ENCODE results near the gene MAP3K2.
A peak's percentile ranks its signal among the peaks of the same experiment; 100 is the strongest.

The MAP3K2 gene, protein sequence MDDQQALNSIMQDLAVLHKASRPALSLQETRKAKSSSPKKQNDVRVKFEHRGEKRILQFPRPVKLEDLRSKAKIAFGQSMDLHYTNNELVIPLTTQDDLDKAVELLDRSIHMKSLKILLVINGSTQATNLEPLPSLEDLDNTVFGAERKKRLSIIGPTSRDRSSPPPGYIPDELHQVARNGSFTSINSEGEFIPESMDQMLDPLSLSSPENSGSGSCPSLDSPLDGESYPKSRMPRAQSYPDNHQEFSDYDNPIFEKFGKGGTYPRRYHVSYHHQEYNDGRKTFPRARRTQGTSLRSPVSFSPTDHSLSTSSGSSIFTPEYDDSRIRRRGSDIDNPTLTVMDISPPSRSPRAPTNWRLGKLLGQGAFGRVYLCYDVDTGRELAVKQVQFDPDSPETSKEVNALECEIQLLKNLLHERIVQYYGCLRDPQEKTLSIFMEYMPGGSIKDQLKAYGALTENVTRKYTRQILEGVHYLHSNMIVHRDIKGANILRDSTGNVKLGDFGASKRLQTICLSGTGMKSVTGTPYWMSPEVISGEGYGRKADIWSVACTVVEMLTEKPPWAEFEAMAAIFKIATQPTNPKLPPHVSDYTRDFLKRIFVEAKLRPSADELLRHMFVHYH

DNA sequence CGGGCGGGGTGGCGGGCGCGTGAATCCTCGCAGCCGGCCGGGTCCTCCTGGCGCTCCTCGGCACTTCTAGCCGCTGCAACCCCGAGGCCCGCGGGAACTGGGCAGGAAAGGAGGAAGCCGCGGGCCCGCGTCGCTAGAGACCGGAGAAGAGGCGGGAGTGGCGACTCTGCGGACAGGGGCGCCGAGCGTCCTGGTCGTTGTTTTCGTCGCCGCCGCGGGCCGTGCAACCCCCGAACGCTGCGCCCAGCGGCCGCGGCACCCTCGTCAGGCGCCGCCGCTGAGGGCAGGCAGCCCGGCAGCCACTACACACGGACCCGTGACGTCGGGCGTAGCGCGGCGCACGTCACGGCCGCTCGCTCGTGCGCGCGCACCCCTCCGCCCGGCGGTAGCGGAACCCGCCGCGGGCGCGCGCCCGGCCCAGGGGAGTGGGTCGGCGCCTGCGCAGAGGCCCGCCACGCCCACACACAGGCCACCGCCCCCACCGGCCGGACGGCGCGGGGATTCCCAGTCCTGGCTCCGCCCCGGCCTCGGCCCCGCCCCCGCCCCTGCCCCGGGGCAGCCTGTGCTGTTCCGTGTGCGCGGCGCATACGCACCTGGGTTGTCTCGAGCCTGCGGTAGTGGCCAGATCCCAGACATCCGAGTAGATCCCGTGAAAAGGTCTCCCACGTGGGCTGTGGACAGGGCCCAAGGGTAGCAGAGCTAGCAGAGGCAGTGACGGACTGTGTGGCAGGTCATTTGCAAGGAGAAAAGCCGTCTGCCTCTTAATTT lies at the start of gene MAP3K2:
Gene MAP3K2, minus strand, starts transcription at position 321 of the 768 bp plus-strand sequence. CDS start 44,846 bp downstream, outside the sequence.
- DNase-seq = peak; percentile 82

DNA sequence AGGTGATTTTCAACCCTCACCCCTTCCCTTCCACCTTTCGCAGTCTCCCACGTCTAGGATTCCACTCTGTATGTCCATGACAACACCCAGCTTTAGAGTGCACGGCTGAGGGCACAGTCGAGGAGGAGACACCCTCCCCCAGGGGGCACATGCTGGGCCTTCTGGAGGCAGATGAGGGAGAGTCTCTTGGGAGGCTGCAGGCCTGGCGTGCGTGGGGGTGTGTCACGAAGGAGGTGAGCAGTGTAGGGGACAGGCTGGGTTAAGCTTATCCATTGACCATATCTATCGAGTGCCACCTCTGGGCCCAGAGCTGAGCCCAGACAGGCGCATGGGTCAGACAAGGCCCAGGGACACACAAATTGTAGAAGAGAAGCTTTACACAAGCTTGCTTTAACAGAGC lies 49.3 kb upstream of the MAP3K2 start:
- no peak for DNase-seq

DNA sequence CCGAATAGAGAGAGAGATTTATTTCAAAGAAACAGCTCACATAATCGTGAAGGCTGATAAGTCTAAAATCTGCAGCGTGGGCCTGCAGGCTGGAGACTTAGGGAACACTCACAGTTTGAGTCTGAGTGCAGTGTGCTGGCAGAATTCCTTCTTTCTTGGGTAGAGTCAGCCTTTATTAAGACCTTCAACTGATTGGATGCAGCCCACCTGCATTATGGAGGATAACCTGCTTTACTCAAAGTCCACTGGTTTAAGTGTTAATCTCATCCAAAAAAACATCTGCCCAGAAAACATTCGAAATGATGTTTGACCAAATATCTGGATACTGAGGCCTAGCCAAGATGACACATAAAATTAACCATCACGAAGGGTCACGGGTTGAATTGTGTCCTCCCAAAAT lies 46.7 kb upstream of the MAP3K2 start:
- DNase-seq = no peak

DNA sequence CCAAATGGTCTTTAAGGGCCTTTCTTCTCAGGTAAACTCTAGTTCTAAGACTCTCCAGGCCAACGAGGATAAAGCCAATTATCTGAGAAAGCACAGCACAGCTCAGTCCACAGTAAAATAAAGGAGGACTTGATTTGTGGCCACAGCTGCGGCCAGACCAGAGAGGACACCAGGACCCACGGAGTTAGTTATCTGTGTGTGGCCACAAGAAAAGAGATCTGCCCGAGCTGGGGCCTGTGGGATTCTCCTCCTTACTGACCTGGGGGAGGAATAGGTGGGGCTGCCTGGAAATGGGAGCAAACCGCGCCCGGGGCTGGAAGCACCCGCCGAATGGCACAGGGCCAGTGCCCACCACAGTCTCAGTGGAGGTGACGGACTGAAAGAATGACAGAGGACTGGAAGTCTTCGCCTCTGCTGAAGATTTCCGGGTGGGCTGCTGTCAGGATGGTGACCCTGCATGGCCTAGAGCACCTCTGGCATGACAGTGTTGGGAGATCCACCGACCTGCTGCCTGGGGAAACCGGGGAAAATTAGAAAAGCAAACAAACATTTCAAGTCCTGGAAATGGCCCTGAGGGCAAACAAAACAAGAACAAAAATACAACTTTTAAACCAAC lies 43.7 kb upstream of the MAP3K2 start:
- DNase-seq = no peak

DNA sequence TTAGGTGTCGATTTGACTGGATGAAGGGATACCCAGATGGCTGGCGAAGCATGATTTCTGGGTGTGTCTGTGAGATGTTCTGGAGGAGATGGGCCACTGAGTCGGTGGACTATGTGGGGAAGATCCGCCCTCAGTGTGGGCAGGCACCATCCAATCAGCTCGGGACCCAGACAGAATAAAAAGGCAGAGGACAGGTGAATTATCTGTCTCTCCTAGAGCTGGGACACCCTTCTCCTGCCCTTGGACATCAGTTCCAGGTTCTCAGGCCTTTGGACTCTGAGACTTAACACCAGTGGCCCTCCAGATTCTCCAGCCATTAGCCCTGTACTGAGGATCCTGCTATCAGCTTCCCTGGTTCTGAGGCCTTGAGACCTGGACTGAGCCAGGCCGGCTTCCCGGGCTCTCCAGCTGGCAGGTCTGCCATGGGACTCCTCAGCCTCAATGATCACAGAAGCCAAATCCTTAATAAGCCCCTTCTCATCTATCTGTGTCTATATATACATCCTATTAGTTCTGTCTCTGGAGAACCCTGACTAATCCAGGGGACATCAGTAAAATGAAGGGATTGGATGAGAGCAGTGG lies 42.2 kb upstream of the MAP3K2 start:
- DNase-seq = no peak

DNA sequence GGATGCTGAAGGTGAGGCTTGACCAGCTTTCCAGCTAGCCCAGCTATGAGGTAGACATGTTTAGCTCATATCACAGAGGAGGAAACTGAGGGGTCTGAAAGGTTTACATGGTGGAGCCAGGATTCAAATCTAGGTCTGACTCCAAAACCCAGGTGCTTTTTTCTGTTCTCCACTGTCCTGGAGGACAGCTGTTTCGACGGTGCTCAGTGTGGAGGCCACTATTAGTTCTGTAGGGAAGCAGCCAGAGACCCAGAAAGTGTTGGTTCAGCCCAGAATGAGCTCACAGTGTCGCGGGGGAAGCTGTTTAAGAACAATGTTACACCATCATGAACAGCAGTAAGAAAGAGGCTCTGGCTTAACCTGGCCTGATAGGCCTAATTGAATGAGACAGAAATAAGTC lies 41.5 kb upstream of the MAP3K2 start:
- DNase-seq = no peak

DNA sequence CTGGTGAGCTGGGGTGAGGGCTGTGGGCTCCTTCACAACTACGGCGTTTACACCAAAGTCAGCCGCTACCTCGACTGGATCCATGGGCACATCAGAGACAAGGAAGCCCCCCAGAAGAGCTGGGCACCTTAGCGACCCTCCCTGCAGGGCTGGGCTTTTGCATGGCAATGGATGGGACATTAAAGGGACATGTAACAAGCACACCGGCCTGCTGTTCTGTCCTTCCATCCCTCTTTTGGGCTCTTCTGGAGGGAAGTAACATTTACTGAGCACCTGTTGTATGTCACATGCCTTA lies 41.0 kb upstream of the MAP3K2 start:
- DNase-seq = no peak

DNA sequence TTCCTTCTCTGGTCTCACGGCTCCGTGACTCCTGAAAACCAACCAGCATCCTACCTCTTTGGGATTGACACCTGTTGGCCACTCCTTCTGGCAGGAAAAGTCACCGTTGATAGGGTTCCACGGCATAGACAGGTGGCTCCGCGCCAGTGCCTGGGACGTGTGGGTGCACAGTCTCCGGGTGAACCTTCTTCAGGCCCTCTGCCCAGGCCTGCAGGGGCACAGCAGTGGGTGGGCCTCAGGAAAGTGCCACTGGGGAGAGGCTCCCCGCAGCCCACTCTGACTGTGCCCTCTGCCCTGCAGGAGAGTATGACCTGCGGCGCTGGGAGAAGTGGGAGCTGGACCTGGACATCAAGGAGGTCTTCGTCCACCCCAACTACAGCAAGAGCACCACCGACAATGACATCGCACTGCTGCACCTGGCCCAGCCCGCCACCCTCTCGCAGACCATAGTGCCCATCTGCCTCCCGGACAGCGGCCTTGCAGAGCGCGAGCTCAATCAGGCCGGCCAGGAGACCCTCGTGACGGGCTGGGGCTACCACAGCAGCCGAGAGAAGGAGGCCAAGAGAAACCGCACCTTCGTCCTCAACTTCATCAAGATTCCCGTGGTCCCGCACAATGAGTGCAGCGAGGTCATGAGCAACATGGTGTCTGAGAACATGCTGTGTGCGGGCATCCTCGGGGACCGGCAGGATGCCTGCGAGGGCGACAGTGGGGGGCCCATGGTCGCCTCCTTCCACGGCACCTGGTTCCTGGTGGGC lies 40.5 kb upstream of the MAP3K2 start:
- DNase-seq = no peak

DNA sequence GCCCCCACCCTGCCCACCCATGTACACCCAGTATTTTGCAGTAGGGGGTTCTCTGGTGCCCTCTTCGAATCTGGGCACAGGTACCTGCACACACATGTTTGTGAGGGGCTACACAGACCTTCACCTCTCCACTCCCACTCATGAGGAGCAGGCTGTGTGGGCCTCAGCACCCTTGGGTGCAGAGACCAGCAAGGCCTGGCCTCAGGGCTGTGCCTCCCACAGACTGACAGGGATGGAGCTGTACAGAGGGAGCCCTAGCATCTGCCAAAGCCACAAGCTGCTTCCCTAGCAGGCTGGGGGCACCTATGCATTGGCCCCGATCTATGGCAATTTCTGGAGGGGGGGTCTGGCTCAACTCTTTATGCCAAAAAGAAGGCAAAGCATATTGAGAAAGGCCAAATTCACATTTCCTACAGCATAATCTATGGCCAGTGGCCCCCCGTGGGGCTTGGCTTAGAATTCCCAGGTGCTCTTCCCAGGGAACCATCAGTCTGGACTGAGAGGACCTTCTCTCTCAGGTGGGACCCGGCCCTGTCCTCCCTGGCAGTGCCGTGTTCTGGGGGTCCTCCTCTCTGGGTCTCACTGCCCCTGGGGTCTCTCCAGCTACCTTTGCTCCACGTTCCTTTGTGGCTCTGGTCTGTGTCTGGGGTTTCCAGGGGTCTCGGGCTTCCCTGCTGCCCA lies 39.7 kb upstream of the MAP3K2 start:
- DNase-seq = no peak

DNA sequence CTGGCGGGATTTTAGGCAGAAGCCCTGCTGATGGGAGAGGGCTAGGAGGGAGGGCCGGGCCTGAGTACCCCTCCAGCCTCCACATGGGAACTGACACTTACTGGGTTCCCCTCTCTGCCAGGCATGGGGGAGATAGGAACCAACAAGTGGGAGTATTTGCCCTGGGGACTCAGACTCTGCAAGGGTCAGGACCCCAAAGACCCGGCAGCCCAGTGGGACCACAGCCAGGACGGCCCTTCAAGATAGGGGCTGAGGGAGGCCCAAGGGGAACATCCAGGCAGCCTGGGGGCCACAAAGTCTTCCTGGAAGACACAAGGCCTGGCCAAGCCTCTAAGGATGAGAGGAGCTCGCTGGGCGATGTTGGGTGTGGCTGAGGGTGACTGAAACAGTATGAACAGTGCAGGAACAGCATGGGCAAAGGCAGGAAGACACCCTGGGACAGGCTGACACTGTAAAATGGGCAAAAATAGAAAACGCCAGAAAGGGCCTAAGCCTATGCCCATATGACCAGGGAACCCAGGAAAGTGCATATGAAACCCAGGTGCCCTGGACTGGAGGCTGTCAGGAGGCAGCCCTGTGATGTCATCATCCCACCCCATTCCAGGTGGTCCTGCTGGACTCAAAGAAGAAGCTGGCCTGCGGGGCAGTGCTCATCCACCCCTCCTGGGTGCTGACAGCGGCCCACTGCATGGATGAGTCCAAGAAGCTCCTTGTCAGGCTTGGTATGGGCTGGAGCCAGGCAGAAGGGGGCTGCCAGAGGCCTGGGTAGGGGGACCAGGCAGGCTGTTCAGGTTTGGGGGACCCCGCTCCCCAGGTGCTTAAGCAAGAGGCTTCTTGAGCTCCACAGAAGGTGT lies 39.0 kb upstream of the MAP3K2 start:
- DNase-seq = no peak

DNA sequence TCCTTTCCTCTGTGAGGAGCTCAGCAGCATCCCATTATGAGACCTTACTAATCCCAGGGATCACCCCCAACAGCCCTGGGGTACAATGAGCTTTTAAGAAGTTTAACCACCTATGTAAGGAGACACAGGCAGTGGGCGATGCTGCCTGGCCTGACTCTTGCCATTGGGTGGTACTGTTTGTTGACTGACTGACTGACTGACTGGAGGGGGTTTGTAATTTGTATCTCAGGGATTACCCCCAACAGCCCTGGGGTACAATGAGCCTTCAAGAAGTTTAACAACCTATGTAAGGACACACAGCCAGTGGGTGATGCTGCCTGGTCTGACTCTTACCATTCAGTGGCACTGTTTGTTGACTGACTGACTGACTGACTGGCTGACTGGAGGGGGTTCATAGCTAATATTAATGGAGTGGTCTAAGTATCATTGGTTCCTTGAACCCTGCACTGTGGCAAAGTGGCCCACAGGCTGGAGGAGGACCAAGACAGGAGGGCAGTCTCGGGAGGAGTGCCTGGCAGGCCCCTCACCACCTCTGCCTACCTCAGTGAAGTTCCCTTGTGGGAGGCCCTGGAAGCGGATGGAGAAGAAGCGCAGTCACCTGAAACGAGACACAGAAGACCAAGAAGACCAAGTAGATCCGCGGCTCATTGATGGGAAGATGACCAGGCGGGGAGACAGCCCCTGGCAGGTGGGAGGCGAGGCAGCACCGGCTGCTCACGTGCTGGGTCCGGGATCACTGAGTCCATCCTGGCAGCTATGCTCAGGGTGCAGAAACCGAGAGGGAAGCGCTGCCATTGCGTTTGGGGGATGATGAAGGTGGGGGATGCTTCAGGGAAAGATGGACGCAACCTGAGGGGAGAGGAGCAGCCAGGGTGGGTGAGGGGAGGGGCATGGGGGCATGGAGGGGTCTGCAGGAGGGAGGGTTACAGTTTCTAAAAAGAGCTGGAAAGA lies 38.0 kb upstream of the MAP3K2 start:
- no peak for DNase-seq

DNA sequence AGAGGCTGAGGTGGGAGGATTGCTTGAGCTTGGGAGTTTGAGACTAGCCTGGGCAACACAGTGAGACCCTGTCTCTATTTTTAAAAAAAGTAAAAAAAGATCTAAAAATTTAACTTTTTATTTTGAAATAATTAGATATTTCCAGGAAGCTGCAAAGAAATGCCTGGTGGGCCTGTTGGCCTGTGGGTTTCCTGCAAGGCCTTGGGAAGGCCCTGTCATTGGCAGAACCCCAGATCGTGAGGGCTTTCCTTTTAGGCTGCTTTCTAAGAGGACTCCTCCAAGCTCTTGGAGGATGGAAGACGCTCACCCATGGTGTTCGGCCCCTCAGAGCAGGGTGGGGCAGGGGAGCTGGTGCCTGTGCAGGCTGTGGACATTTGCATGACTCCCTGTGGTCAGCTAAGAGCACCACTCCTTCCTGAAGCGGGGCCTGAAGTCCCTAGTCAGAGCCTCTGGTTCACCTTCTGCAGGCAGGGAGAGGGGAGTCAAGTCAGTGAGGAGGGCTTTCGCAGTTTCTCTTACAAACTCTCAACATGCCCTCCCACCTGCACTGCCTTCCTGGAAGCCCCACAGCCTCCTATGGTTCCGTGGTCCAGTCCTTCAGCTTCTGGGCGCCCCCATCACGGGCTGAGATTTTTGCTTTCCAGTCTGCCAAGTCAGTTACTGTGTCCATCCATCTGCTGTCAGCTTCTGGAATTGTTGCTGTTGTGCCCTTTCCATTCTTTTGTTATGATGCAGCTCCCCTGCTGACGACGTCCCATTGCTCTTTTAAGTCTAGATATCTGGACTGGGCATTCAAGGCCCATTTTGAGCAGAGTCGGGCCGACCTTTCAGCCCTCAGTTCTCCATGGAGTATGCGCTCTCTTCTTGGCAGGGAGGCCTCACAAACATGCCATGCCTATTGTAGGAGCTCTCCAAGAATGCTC lies 37.1 kb upstream of the MAP3K2 start:
- no peak for DNase-seq

DNA sequence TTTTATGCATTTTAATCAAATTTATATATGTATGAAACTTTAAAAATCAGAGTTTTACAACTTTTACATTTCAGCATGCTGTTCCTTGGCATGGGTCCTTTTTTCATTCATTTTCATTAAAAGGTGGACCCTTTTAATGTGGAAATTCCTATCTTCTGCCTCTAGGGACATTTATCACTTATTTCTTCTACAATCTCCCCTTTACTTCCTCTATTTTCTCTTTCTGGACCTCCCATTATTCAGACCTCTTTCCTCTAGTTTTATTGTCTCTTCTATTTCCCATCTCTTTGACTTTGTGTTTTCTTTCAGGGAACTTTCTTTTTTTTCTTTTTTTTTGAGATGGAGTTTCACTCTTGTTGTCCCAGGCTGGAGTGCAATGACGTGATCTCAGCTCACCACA lies 36.1 kb upstream of the MAP3K2 start:
- DNase-seq = no peak

DNA sequence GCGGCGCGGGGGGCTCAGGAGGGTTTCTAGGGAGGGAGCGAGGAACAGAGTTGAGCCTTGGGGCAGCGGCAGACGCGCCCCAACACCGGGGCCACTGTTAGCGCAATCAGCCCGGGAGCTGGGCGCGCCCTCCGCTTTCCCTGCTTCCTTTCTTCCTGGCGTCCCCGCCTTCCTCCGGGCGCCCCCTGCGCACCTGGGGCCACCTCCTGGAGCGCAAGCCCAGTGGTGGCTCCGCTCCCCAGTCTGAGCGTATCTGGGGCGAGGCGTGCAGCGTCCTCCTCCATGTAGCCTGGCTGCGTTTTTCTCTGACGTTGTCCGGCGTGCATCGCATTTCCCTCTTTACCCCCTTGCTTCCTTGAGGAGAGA lies 35.7 kb upstream of the MAP3K2 start:
- DNase-seq = no peak

DNA sequence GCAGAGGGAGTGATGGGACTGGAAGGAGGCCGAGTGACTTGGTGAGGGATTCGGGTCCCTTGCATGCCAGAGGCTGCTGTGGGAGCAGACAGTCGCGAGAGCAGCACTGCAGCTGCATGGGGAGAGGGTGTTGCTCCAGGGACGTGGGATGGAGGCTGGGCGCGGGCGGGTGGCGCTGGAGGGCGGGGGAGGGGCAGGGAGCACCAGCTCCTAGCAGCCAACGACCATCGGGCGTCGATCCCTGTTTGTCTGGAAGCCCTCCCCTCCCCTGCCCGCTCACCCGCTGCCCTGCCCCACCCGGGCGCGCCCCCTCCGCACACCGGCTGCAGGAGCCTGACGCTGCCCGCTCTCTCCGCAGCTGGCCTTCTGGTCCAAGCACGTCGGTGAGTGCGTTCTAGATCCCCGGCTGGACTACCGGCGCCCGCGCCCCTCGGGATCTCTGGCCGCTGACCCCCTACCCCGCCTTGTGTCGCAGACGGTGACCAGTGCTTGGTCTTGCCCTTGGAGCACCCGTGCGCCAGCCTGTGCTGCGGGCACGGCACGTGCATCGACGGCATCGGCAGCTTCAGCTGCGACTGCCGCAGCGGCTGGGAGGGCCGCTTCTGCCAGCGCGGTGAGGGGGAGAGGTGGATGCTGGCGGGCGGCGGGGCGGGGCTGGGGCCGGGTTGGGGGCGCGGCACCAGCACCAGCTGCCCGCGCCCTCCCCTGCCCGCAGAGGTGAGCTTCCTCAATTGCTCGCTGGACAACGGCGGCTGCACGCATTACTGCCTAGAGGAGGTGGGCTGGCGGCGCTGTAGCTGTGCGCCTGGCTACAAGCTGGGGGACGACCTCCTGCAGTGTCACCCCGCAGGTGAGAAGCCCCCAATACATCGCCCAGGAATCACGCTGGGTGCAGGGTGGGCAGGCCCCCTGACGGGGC lies 35.0 kb upstream of the MAP3K2 start:
- no peak for DNase-seq

DNA sequence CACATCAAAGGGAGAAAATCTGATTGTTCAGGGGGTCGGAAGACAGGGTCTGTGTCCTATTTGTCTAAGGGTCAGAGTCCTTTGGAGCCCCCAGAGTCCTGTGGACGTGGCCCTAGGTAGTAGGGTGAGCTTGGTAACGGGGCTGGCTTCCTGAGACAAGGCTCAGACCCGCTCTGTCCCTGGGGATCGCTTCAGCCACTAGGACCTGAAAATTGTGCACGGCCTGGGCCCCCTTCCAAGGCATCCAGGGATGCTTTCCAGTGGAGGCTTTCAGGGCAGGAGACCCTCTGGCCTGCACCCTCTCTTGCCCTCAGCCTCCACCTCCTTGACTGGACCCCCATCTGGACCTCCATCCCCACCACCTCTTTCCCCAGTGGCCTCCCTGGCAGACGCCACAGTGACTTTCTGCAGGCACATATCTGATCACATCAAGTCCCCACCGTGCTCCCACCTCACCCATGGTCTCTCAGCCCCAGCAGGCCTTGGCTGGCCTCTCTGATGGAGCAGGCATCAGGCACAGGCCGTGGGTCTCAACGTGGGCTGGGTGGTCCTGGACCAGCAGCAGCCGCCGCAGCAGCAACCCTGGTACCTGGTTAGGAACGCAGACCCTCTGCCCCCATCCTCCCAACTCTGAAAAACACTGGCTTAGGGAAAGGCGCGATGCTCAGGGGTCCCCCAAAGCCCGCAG lies 34.2 kb upstream of the MAP3K2 start:
- DNase-seq = no peak

Data from NCI-H226 (cell line).